GM20000 (cell line): Measurements from ENCODE around the gene HTR3B.

ENCODE experiments used
- DNase-seq: peaks from one replicate; pipeline ENCODE4 v3.0.0; 2012; ENCODE audit warnings: low spot score
- TF ChIP-seq, protein P1 (sequence below): IDR thresholded peaks from 2 replicates; pipeline ENCODE4 v1.5.1; 2012; ENCODE audit warnings: mild to moderate bottlenecking, control low read depth; ENCODE audit errors: extremely low read depth, missing control alignments

HTR3B gene

GRCh38 chr11:113885897-113886296, 18.7 kb upstream of the HTR3B start:
- TF ChIP-seq, protein P1, sequence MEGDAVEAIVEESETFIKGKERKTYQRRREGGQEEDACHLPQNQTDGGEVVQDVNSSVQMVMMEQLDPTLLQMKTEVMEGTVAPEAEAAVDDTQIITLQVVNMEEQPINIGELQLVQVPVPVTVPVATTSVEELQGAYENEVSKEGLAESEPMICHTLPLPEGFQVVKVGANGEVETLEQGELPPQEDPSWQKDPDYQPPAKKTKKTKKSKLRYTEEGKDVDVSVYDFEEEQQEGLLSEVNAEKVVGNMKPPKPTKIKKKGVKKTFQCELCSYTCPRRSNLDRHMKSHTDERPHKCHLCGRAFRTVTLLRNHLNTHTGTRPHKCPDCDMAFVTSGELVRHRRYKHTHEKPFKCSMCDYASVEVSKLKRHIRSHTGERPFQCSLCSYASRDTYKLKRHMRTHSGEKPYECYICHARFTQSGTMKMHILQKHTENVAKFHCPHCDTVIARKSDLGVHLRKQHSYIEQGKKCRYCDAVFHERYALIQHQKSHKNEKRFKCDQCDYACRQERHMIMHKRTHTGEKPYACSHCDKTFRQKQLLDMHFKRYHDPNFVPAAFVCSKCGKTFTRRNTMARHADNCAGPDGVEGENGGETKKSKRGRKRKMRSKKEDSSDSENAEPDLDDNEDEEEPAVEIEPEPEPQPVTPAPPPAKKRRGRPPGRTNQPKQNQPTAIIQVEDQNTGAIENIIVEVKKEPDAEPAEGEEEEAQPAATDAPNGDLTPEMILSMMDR: no peak
- DNase-seq: no peak

- TF ChIP-seq, protein P1: no peak
These were observed 15.7 kb upstream of the HTR3B start for GRCh38 chr11:113888848-113889247.

GRCh38 chr11:113894421-113894996, 10.1 kb upstream of the HTR3B start:
- DNase-seq: peak; percentile 40
- TF ChIP-seq, protein P1: no peak

More at GRCh38 chr11:113888848-113889247, 15.7 kb upstream of the HTR3B start:
- no peak for DNase-seq

GRCh38 chr11:113895367-113896155, 9.0 kb upstream of the HTR3B start:
- no peak for DNase-seq
- TF ChIP-seq, protein P1: no peak

GRCh38 chr11:113896156-113896879, 8.3 kb upstream of the HTR3B start:
- TF ChIP-seq, protein P1: peak; percentile 66
- DNase-seq: peak; percentile 41

GRCh38 chr11:113901141-113901540, 3.5 kb upstream of the HTR3B start:
- TF ChIP-seq, protein P1: no peak
- DNase-seq: no peak

DNA sequence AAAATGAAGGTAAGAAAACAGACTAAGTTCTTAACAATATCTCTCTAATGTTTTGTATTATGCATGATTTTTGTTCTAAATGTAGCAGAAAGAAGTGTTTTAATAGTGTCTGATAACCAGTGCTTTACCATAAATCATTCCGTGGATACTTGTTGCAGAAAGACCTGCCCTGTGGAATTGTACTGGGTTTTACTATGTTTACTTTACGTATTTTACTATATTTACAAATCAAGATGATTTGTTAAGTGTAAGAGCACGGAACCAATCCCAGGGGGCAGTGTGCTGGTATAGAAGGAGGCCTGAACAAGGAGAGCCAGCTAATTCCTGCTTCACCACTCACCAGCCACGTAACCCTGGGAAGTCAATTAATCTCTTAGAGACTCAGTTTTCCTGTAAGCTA, 1.4 kb downstream of the HTR3B start:
- DNase-seq: no peak
- TF ChIP-seq, protein P1: no peak
